Fibroblast of mammary gland (primary cell): Measurements from ENCODE around the gene USP17L12.
"Not testable (repeated sequence)": the region's sequence is repeated elsewhere in the genome, so short reads cannot be mapped to it uniquely, and the experiment has no call there.

Experiments used
- DNase-seq: peaks from one replicate; pipeline ENCODE4 v3.0.0-alpha.2; 2010; ENCODE audit warnings: low read depth
- H3K4me3 ChIP-seq: 2 replicates; pipeline ENCODE4 v1.5.1; 2011; ENCODE audit warnings: low read depth, mild to moderate bottlenecking, low read length, moderate library complexity; ENCODE audit not compliant: control insufficient read depth

Gene USP17L12, protein sequence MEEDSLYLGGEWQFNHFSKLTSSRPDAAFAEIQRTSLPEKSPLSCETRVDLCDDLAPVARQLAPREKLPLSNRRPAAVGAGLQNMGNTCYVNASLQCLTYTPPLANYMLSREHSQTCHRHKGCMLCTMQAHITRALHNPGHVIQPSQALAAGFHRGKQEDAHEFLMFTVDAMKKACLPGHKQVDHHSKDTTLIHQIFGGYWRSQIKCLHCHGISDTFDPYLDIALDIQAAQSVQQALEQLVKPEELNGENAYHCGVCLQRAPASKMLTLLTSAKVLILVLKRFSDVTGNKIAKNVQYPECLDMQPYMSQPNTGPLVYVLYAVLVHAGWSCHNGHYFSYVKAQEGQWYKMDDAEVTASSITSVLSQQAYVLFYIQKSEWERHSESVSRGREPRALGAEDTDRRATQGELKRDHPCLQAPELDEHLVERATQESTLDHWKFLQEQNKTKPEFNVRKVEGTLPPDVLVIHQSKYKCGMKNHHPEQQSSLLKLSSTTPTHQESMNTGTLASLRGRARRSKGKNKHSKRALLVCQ

DNA sequence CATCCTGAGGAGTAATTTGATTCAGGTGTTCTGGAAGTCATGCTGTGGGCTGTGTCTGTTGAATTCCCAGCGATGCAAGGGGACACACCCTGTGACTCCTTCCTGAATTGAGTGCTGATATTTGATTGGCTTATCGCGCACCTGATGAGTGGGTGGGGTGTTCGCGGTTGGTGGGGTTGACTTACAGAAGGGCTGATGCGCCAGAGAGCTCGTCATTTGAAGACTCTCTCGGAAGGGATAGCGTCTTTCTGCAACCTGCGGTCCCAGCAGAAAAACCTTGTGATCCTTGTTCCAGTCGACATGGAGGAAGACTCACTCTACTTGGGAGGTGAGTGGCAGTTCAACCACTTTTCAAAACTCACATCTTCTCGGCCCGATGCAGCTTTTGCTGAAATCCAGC, at the start of gene USP17L12:
TSS of gene USP17L12 (plus strand) at position 301 of the 400 bp plus-strand sequence. CDS start at position 301, 0 bp downstream.
- not testable (repeated sequence) for H3K4me3 ChIP-seq, DNase-seq

DNA sequence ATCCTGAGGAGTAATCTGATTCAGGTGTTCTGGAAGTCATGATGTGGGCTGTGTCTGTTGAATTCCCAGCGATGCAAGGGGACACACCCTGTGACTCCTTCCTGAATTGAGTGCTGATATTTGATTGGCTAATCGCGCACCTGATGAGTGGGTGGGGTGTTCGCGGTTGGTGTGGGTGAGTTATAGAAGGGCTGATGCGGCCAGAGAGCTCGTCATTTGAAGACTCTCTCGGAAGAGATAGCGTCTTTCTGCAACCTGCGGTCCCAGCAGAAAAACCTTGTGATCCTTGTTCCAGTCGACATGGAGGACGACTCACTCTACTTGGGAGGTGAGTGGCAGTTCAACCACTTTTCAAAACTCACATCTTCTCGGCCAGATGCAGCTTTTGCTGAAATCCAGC, 9.6 kb upstream of the USP17L12 start, which contains the start of gene USP17L10:
TSS of gene USP17L10 (plus strand) at position 301 of the 400 bp plus-strand sequence. CDS start at position 301, 0 bp downstream.
- not testable (repeated sequence) for DNase-seq, H3K4me3 ChIP-seq

DNA sequence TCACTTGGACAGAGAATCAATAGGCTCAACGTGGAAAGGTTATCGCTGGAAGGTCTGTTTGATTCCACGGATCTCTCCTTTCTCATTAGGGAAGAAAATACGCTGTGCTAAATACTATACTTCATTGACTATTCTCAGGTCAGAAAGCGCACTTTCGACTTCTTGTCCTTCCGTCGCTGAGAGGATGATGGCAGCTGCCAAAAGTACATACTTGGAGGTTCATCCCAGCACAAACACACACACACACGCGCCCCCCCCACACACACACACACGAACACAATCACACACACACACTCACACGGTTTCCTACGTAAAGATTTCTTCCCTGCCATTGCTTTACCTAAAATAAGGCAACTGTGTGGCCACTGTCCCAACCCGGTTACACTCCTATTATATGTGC, 5.3 kb upstream of the USP17L12 start:
- not testable (repeated sequence) for H3K4me3 ChIP-seq, DNase-seq

DNA sequence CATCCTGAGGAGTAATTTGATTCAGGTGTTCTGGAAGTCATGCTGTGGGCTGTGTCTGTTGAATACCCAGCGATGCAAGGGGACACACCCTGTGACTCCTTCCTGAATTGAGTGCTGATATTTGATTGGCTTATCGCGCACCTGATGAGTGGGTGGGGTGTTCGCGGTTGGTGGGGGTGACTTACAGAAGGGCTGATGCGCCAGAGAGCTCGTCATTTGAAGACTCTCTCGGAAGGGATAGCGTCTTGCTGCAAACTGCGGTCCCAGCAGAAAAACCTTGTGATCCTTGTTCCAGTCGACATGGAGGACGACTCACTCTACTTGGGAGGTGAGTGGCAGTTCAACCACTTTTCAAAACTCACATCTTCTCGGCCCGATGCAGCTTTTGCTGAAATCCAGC, 4.8 kb upstream of the USP17L12 start, which contains the start of gene USP17L11:
TSS of gene USP17L11 (plus strand) at position 301 of the 400 bp plus-strand sequence. CDS start at position 301, 0 bp downstream.
- DNase-seq, H3K4me3 ChIP-seq: not testable (repeated sequence)

DNA sequence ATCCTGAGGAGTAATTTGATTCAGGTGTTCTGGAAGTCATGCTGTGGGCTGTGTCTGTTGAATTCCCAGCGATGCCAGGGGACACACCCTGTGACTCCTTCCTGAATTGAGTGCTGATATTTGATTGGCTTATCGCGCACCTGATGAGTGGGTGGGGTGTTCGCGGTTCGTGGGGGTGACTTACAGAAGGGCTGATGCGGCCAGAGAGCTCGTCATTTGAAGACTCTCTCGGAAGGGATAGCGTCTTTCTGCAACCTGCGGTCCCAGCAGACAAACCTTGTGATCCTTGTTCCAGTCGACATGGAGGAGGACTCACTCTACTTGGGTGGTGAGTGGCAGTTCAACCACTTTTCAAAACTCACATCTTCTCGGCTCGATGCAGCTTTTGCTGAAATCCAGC, 4.6 kb downstream of the USP17L12 start, which contains the start of gene USP17L13:
TSS of gene USP17L13 (plus strand) at position 301 of the 400 bp plus-strand sequence. CDS start at position 301, 0 bp downstream.
- not testable (repeated sequence) for DNase-seq, H3K4me3 ChIP-seq

DNA sequence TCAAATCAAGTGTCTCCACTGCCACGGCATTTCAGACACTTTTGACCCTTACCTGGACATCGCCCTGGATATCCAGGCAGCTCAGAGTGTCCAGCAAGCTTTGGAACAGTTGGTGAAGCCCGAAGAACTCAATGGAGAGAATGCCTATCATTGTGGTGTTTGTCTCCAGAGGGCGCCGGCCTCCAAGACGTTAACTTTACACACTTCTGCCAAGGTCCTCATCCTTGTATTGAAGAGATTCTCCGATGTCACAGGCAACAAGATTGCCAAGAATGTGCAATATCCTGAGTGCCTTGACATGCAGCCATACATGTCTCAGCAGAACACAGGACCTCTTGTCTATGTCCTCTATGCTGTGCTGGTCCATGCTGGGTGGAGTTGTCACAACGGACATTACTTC, 10.3 kb downstream of the USP17L12 start:
- H3K4me3 ChIP-seq, DNase-seq: not testable (repeated sequence)

DNA sequence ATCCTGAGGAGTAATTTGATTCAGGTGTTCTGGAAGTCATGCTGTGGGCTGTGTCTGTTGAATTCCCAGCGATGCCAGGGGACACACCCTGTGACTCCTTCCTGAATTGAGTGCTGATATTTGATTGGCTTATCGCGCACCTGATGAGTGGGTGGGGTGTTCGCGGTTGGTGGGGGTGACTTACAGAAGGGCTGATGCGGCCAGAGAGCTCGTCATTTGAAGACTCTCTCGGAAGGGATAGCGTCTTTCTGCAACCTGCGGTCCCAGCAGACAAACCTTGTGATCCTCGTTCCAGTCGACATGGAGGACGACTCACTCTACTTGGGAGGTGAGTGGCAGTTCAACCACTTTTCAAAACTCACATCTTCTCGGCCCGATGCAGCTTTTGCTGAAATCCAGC, 14.1 kb downstream of the USP17L12 start, which contains the start of gene USP17L15:
TSS of gene USP17L15 (plus strand) at position 301 of the 400 bp plus-strand sequence. CDS start at position 301, 0 bp downstream.
- H3K4me3 ChIP-seq, DNase-seq: not testable (repeated sequence)

DNA sequence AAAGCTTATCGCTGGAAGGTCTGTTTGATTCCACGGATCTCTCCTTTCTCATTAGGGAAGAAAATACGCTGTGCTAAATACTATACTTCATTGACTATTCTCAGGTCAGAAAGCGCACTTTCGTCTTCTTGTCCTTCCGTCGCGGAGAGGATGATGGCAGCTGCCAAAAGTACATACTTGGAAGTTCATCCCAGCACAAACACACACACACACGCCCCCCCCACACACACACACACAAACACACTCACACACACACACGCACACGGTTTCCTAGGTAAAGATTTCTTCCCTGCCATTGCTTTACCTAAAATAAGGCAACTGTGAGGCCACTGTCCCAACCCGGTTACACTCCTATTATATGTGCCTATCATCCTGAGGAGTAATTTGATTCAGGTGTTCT, 18.5 kb downstream of the USP17L12 start:
- DNase-seq, H3K4me3 ChIP-seq: not testable (repeated sequence)

DNA sequence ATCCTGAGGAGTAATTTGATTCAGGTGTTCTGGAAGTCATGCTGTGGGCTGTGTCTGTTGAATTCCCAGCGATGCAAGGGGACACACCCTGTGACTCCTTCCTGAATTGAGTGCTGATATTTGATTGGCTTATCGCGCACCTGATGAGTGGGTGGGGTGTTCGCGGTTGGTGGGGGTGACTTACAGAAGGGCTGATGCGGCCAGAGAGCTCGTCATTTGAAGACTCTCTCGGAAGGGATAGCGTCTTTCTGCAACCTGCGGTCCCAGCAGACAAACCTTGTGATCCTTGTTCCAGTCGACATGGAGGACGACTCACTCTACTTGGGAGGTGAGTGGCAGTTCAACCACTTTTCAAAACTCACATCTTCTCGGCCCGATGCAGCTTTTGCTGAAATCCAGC, 23.6 kb downstream of the USP17L12 start, which contains the start of gene USP17L17:
TSS of gene USP17L17 (plus strand) at position 301 of the 400 bp plus-strand sequence. CDS start at position 301, 0 bp downstream.
- not testable (repeated sequence) for DNase-seq, H3K4me3 ChIP-seq

DNA sequence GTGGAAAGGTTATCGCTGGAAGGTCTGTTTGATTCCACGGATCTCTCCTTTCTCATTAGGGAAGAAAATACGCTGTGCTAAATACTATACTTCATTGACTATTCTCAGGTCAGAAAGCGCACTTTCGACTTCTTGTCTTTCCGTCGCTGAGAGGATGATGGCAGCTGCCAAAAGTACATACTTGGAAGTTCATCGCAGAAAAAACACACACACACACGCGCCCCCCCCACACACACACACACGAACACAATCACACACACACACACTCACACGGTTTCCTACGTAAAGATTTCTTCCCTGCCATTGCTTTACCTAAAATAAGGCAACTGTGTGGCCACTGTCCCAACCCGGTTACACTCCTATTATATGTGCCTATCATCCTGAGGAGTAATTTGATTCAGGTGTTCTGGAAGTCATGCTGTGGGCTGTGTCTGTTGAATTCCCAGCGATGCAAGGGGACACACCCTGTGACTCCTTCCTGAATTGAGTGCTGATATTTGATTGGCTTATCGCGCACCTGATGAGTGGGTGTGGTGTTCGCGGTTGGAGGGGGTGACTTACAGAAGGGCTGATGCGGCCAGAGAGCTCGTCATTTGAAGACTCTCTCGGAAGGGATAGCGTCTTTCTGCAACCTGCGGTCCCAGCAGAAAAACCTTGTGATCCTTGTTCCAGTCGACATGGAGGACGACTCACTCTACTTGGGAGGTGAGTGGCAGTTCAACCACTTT, 28.2 kb downstream of the USP17L12 start, which contains the start of gene USP17L18:
TSS of gene USP17L18 (plus strand) at position 678 of the 728 bp plus-strand sequence. CDS start at position 678, 0 bp downstream.
- not testable (repeated sequence) for DNase-seq, H3K4me3 ChIP-seq

DNA sequence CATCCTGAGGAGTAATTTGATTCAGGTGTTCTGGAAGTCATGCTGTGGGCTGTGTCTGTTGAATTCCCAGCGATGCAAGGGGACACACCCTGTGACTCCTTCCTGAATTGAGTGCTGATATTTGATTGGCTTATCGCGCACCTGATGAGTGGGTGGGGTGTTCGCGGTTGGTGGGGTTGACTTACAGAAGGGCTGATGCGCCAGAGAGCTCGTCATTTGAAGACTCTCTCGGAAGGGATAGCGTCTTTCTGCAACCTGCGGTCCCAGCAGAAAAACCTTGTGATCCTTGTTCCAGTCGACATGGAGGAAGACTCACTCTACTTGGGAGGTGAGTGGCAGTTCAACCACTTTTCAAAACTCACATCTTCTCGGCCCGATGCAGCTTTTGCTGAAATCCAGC, 33.1 kb downstream of the USP17L12 start, which contains the start of gene USP17L19:
TSS of gene USP17L19 (plus strand) at position 301 of the 400 bp plus-strand sequence. CDS start at position 301, 0 bp downstream.
- H3K4me3 ChIP-seq, DNase-seq: not testable (repeated sequence)

DNA sequence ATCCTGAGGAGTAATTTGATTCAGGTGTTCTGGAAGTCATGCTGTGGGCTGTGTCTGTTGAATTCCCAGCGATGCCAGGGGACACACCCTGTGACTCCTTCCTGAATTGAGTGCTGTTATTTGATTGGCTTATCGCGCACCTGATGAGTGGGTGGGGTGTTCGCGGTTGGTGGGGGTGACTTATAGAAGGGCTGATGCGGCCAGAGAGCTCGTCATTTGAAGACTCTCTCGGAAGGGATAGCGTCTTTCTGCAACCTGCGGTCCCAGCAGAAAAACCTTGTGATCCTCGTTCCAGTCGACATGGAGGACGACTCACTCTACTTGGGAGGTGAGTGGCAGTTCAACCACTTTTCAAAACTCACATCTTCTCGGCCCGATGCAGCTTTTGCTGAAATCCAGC, 37.9 kb downstream of the USP17L12 start, which contains the start of gene USP17L20:
TSS of gene USP17L20 (plus strand) at position 301 of the 400 bp plus-strand sequence. CDS start at position 301, 0 bp downstream.
- H3K4me3 ChIP-seq, DNase-seq: not testable (repeated sequence)

DNA sequence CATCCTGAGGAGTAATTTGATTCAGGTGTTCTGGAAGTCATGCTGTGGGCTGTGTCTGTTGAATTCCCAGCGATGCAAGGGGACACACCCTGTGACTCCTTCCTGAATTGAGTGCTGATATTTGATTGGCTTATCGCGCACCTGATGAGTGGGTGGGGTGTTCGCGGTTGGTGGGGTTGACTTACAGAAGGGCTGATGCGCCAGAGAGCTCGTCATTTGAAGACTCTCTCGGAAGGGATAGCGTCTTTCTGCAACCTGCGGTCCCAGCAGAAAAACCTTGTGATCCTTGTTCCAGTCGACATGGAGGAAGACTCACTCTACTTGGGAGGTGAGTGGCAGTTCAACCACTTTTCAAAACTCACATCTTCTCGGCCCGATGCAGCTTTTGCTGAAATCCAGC, 42.6 kb downstream of the USP17L12 start, which contains the start of gene USP17L21:
TSS of gene USP17L21 (plus strand) at position 301 of the 400 bp plus-strand sequence. CDS start at position 301, 0 bp downstream.
- not testable (repeated sequence) for H3K4me3 ChIP-seq, DNase-seq

DNA sequence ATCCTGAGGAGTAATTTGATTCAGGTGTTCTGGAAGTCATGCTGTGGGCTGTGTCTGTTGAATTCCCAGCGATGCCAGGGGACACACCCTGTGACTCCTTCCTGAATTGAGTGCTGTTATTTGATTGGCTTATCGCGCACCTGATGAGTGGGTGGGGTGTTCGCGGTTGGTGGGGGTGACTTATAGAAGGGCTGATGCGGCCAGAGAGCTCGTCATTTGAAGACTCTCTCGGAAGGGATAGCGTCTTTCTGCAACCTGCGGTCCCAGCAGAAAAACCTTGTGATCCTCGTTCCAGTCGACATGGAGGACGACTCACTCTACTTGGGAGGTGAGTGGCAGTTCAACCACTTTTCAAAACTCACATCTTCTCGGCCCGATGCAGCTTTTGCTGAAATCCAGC, 47.4 kb downstream of the USP17L12 start, which contains the start of gene USP17L22:
TSS of gene USP17L22 (plus strand) at position 301 of the 400 bp plus-strand sequence. CDS start at position 301, 0 bp downstream.
- H3K4me3 ChIP-seq, result not testable (repeated sequence)

More for the DNA sequence above, 47.4 kb downstream of the USP17L12 start, which contains the start of gene USP17L22:
- not testable (repeated sequence) for DNase-seq
